HG02973 (cell line): ENCODE data around the gene FOXN3.
A peak's percentile ranks its signal among the peaks of the same experiment; 100 is the strongest.
"Not testable (repeated sequence)": the region's sequence is repeated elsewhere in the genome, so short reads cannot be mapped to it uniquely, and the experiment has no call there.

Source experiments
- ATAC-seq: cut with Tn5 transposase; IDR thresholded peaks from one replicate; pipeline ENCODE4 v1.9.1; 2021; ENCODE audit warnings: moderate library complexity; ENCODE audit not compliant: unreplicated experiment

FOXN3 gene

GRCh38 chr14:89206389-89207031, 210.5 kb downstream of the FOXN3 start:
- no peak for ATAC-seq

GRCh38 chr14:89205137-89205740, 211.8 kb downstream of the FOXN3 start:
- no peak for ATAC-seq

- no peak for ATAC-seq
Measured at GRCh38 chr14:89202413-89203190, 214.4 kb downstream of the FOXN3 start.

- ATAC-seq, result no peak
Measured at GRCh38 chr14:89201645-89202044, 215.4 kb downstream of the FOXN3 start.

- not testable (repeated sequence) for ATAC-seq
Measured at GRCh38 chr14:89199357-89199756, 217.7 kb downstream of the FOXN3 start.

- ATAC-seq, result no peak
Measured at GRCh38 chr14:89198544-89199329, 218.3 kb downstream of the FOXN3 start.

GRCh38 chr14:89197623-89198022, 219.4 kb downstream of the FOXN3 start:
- no peak for ATAC-seq

GRCh38 chr14:89196545-89196944, 220.5 kb downstream of the FOXN3 start:
- ATAC-seq, result no peak

GRCh38 chr14:89194376-89194775, 222.7 kb downstream of the FOXN3 start:
- ATAC-seq, result no peak

- no peak for ATAC-seq
Measured at GRCh38 chr14:89190765-89191513, 226.1 kb downstream of the FOXN3 start.

GRCh38 chr14:89188492-89188891, 228.5 kb downstream of the FOXN3 start:
- no peak for ATAC-seq

- no peak for ATAC-seq
Measured at GRCh38 chr14:89187501-89187900, 229.5 kb downstream of the FOXN3 start.

- ATAC-seq, result peak; percentile 51
Measured at GRCh38 chr14:89186856-89187376, 230.1 kb downstream of the FOXN3 start.

- no peak for ATAC-seq
Measured at GRCh38 chr14:89185919-89186855, 230.8 kb downstream of the FOXN3 start.

GRCh38 chr14:89184952-89185351, 232.1 kb downstream of the FOXN3 start:
- no peak for ATAC-seq

- ATAC-seq, result no peak
Measured at GRCh38 chr14:89182326-89182725, 234.7 kb downstream of the FOXN3 start.

- no peak for ATAC-seq
Measured at GRCh38 chr14:89180546-89180945, 236.5 kb downstream of the FOXN3 start.

GRCh38 chr14:89179891-89180404, 237.1 kb downstream of the FOXN3 start:
- ATAC-seq, result no peak
